HG03108 (cell line): ENCODE data around the gene BRD2.
A peak's percentile ranks its signal among the peaks of the same experiment; 100 is the strongest.

Source experiments
- ATAC-seq: cut with Tn5 transposase; IDR thresholded peaks from one replicate; pipeline ENCODE4 v1.9.1; 2021; ENCODE audit warnings: moderate library complexity; ENCODE audit not compliant: unreplicated experiment

The BRD2 gene

GRCh38 chr6:32984622-32985389 is 16.4 kb downstream of the BRD2 start:
- peak; percentile 52 for ATAC-seq

GRCh38 chr6:32989368-32989767 is 21.0 kb downstream of the BRD2 start:
- ATAC-seq, result no peak

DNA sequence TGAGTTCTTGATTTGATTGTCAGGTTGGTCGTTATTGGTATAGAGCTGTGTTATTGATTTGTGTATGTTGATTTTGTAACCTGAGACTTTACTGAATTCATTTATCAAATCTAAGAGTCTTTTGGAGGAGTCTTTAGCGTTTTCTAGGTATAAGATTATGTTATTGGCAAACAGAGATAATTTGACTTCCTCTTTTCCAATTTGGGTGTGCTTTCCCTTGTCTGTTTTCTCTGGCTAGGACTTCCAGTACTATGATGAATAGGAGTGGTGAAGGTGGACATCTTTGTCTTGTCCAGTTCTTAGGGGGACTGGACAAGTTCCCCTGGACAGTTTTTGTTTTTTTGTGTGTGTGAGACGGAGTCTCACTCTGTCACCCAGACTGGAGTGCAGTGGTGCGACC is 23.6 kb downstream of the BRD2 start:
- ATAC-seq, result no peak

DNA sequence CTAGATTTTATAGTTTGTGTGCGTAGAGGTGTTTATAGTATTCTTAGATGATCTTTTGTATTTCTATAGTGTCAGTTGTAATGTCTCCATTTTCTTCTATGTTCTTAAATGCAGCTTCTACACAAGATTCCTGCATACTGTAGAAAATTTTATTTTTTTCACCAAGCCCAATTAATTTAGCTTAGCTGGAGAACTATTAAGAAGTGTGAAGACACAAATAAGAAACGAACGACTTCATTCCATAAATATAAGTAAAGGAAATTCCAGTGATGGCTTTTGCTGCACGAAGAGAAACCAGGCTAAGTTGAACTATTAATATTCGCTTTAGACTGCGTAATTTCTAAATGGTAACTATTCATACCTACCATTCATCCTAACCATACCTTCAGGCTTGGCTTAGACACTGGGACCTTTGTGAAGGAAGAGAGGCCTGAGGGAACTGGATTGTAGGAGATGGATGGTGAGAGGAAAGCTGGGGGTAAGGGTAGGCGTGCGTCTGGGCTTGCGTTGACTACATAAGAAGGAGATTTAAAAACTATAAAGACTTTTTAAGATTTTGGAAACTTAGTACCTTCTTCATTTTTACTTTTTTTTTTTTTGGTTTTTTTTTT is 25.1 kb downstream of the BRD2 start:
- ATAC-seq, result no peak

DNA sequence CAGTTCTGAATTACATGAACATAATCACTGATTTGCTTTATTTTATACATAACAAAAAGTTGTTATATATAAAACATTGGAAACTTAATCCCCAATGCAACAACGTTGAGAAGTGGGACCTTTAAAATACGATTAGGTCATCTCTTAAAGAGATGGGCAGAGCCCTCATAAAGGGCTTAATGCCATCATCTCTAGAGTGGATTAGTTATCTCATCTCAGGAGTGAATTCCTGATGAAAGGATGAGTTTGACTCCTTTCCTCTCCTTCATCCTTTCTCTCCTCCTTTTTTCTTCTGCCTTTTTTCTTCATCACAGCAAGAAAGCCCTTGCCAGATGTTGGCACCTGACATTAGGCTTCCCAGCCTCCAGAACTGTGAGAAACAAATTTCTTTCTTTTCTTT is 27.1 kb downstream of the BRD2 start:
- ATAC-seq, result no peak

- ATAC-seq, result no peak
Measured at GRCh38 chr6:33000055-33000454, 31.7 kb downstream of the BRD2 start.

DNA sequence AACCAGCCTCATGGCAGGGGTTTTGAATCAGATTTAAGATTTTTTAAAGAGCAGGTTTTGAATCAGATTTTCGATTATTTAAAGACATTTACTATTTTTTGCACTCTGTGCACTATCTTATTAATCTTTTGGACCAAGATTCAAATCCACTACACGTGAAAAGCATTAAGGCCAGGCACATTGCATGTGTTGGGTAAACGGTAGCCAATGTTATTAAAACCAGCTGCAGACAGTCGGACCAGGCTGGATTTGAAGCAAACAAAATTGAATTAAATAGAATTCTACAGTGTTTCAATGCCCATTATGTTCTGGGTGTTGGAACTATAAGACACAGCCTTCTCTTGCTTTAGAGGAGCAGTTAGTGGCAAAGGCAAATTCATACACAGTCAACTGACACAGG is 33.3 kb downstream of the BRD2 start:
- no peak for ATAC-seq

- no peak for ATAC-seq
Measured at GRCh38 chr6:33004940-33005339, 36.5 kb downstream of the BRD2 start.

- ATAC-seq, result no peak
Measured at GRCh38 chr6:33007831-33008400, 39.5 kb downstream of the BRD2 start.

DNA sequence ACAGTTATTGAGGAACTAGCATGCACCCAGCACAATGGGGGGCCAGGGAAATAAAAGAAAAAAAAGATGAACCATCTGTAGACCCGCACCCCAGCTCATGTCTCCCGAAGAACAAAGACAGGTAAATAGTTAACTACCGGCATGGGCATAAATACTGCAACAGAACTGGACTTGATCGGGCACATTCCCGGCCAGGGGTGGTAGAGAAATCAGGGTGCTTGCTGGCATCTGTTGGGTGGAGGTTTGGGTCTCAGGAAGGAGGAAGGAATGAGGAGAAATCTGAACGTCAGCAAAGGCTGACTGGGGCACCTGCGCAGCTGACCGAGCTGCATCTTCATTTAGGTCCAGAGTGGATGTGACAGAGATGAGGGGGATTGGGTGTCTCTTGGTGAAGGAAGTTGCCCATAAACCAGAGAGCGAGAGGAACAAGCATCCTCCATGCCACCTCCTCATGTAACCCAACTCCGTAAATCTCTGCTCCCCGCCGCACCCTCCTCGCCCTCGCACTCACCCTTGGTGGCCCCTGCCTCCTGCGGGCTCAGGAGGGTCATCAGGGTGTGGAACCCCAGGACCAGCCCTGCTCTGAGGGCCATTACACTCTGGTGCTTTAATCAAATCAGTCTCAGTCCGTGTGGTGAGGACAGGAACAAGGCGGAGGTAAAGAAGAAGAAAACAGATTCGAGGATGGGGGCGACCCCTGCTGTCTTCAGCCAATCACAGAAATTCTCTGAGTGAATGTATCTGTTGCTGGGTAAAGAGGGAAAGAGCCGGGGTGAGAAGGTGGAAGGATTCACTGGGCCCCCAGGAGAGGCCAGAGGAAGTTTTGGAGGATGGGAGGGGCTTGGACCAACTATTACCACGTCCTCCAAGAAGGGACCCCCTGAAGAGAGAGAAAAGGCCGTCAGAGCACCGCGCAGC is 40.8 kb downstream of the BRD2 start, which contains the start of gene HLA-DOA:
HLA-DOA (minus strand) TSS at position 648 of the 918 bp plus-strand sequence.
- ATAC-seq, result peak; percentile 84

DNA sequence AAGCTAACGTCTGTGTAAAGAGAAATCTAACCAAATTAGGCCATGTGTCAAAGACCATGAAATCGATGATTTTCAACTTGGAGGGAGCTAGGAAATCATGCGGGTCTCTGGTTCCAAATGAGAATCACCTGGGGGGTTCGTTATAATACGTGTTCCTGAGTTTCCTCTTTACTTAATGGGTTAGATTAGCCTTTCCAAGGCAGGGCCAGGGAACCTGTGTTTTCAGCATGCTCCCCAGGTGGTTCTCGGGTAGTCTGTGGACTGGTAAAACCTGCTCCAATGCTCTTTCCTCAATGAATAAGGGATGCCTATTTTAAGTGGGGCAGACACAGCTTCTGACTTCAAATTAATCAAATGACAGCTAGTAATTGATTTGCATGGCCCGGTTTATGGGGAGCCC is 42.0 kb downstream of the BRD2 start:
- ATAC-seq, result no peak

GRCh38 chr6:33013608-33014007 is 45.2 kb downstream of the BRD2 start:
- no peak for ATAC-seq

DNA sequence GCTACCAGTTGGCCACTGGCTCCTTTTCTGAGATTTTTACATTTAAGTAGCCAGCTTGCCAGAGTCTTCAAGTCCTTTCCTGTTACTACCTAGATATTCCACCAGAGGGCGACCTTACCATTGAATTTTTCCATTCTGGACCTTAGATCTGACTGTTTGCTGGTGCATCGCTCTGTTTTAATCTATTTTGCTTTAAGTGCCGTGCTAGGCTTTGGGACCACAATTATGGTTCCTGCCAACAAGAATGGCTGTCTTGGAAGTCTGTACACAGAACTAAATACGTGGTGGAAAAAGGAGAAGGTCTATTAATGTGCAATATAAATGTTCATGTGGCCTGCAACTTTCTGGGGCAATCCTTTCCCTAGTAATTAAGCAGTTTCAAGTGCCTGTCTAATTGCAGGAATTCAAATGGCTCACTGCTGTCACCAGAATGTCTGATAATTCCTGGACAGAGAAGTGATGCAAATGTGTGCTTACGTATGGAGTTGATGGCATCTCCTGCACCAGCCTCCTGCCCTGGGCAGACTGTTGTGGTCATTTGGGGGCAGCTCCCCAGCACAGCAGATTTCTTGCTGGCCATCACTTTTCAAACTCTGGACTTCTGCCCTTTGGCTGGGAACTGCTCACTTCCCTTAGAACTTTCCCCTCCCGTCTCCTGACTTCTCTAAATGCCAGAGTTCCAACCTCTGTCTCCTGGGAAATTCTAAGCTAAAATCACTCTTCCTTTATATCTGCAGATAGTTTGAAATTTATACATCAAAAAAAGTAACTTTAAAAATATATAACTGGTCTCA is 46.6 kb downstream of the BRD2 start:
- ATAC-seq, result no peak

GRCh38 chr6:33015798-33016197 is 47.4 kb downstream of the BRD2 start:
- no peak for ATAC-seq

DNA sequence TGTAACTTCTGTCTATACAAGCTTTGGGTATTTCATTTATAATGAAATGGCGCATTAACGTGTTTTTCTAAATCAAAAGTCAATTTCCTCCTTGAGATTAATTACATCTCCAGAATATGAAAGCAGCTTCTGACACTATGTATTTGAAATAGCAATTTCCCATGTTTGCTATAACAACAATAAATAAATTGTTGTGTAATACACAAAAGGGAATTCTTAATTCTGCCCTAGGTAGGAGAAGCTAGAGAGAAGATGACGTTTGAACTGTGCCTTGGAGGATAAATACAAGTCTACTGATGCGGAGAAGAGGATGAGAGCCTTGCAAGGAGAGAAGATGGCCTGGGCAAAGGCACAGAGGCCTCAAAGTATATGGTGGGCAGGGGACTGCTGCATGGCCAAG is 48.6 kb downstream of the BRD2 start:
- no peak for ATAC-seq

GRCh38 chr6:33017694-33018353 is 49.4 kb downstream of the BRD2 start:
- ATAC-seq, result no peak

GRCh38 chr6:33018418-33018817 is 50.0 kb downstream of the BRD2 start:
- ATAC-seq, result no peak

GRCh38 chr6:33018904-33019303 is 50.5 kb downstream of the BRD2 start:
- peak; percentile 60 for ATAC-seq

GRCh38 chr6:33019372-33019771 is 51.0 kb downstream of the BRD2 start:
- ATAC-seq, result no peak

- ATAC-seq, result no peak
Measured at GRCh38 chr6:33021917-33022316, 53.5 kb downstream of the BRD2 start.
